Jurkat, Clone E6-1 (cell line): ENCODE results near the gene SLC35E2B.
"Not testable (repeated sequence)": the region's sequence is repeated elsewhere in the genome, so short reads cannot be mapped to it uniquely, and the experiment has no call there.

Experiments
- DNase-seq: peaks from one replicate; pipeline ENCODE4 v3.0.0-alpha.2; 2011; ENCODE audit warnings: low read depth, low spot score
- H3K4me3 ChIP-seq: 2 replicates; pipeline ENCODE4 v1.5.1; 2011; ENCODE audit warnings: mild to moderate bottlenecking, low read length, control low read depth, moderate library complexity

Gene SLC35E2B

GRCh38 chr1:1658583-1659549, 33.7 kb downstream of the SLC35E2B start, which contains the start of gene CDK11B:
CDK11B (minus strand) TSS chr1:1659004; CDS start chr1:1657485, 1,519 bp downstream.
- H3K4me3 ChIP-seq, result peak within 1 kb of the TSS; percentile 54
- DNase-seq, result peak; percentile 96

- not testable (repeated sequence) for H3K4me3 ChIP-seq, DNase-seq
Observed at GRCh38 chr1:1648265-1648664, 44.3 kb downstream of the SLC35E2B start.

GRCh38 chr1:1647567-1648241, 44.9 kb downstream of the SLC35E2B start:
- DNase-seq, H3K4me3 ChIP-seq: not testable (repeated sequence)

GRCh38 chr1:1646326-1646725, 46.3 kb downstream of the SLC35E2B start:
- not testable (repeated sequence) for DNase-seq

GRCh38 chr1:1640711-1641461, 51.7 kb downstream of the SLC35E2B start:
- not testable (repeated sequence) for DNase-seq, H3K4me3 ChIP-seq

More at GRCh38 chr1:1646326-1646725, 46.3 kb downstream of the SLC35E2B start:
- H3K4me3 ChIP-seq, result not testable (repeated sequence)

- not testable (repeated sequence) for DNase-seq, H3K4me3 ChIP-seq
Observed at GRCh38 chr1:1640081-1640480, 52.5 kb downstream of the SLC35E2B start.

- H3K4me3 ChIP-seq, DNase-seq: not testable (repeated sequence)
Observed at GRCh38 chr1:1639368-1639767, 53.2 kb downstream of the SLC35E2B start.

GRCh38 chr1:1638528-1638927, 54.1 kb downstream of the SLC35E2B start:
- not testable (repeated sequence) for H3K4me3 ChIP-seq, DNase-seq

GRCh38 chr1:1637479-1637875, 55.1 kb downstream of the SLC35E2B start:
- DNase-seq, H3K4me3 ChIP-seq: not testable (repeated sequence)

- DNase-seq, H3K4me3 ChIP-seq: not testable (repeated sequence)
Observed at GRCh38 chr1:1636621-1637478, 55.7 kb downstream of the SLC35E2B start.

GRCh38 chr1:1634613-1635012, 58.0 kb downstream of the SLC35E2B start:
- not testable (repeated sequence) for H3K4me3 ChIP-seq, DNase-seq

- DNase-seq, H3K4me3 ChIP-seq: not testable (repeated sequence)
Observed at GRCh38 chr1:1633409-1633808, 59.2 kb downstream of the SLC35E2B start.

- H3K4me3 ChIP-seq, result no peak within 1 kb of the TSS
- no peak for DNase-seq
Observed at GRCh38 chr1:1631782-1632420, 60.7 kb downstream of the SLC35E2B start, which contains the start of gene MMP23B. MMP23B (plus strand) TSS chr1:1632173; CDS start chr1:1632219, 46 bp downstream.

GRCh38 chr1:1630965-1631781, 61.4 kb downstream of the SLC35E2B start:
- no peak overlapping the region; the same call in 1 of the 2 replicates for H3K4me3 ChIP-seq
- no peak for DNase-seq

- peak; percentile 94 for DNase-seq
- H3K4me3 ChIP-seq, result peak overlapping the region; percentile 36
Observed at GRCh38 chr1:1630191-1630964, 62.2 kb downstream of the SLC35E2B start.
